Adrenal gland (tissue), 12 donors: Measurements from ENCODE around the gene MED17. TPM values are rescaled to one million over a fixed set of nuclear protein-coding genes. Genes with fewer than 3 reads are reported as not detected.
"Not testable (repeated sequence)": the region's sequence is repeated elsewhere in the genome, so short reads cannot be mapped to it uniquely, and the experiment has no call there.

Experiments
- DNase-seq, 7 donors: peaks; one replicate each; pipeline ENCODE4 v3.0.0-alpha.2; 2019 to 2020
- H3K27ac ChIP-seq, 5 donors: fragments of 200-600 bp; sonication (generic) in 4 of 5; 1 replicate in 3 of 5; 2 replicates in 2 of 5; pipeline versions ENCODE4 v1.5.1 to v1.8.0; 2016 to 2020; ENCODE audit warnings: mild to moderate bottlenecking in 1 of 5
- H3K27me3 ChIP-seq: fragments of 200-600 bp; 2 replicates; pipeline ENCODE4 v1.8.0; 2021
- H3K36me3 ChIP-seq, 2 donors: fragments of 200-600 bp; replicated peaks in 1 of 2; 1 replicate in 1 of 2; 2 replicates in 1 of 2; pipeline versions ENCODE4 v1.5.1 to v1.8.0; 2018 to 2022
- H3K4me1 ChIP-seq, 2 donors: fragments of 200-600 bp; replicated peaks in 1 of 2; 1 replicate in 1 of 2; 2 replicates in 1 of 2; pipeline versions ENCODE4 v1.5.1 to v1.8.0; 2018 to 2021
- H3K4me3 ChIP-seq, 4 donors: fragments of 200-600 bp; sonication (generic) in 3 of 4; one replicate each; pipeline ENCODE4 v1.5.1; 2016 to 2018
- H3K9me3 ChIP-seq, 3 donors: fragments of 200-600 bp; sonication (generic) in 1 of 3; replicated peaks in 1 of 3; 1 replicate in 2 of 3; 2 replicates in 1 of 3; pipeline versions ENCODE4 v1.5.1 to v1.8.0; 2016 to 2021
- POLR2A ChIP-seq, 2 donors: fragments of 450-650 bp; IDR thresholded peaks; one replicate each; pipeline ENCODE4 v1.6.1; 2017; ENCODE audit warnings: antibody characterized with exemption in 2 of 2, mild to moderate bottlenecking in 2 of 2, moderate library complexity in 1 of 2
- WGBS, 4 donors: extraction: QIAGEN DNeasy Blood & Tissue Kit in 2 of 4; methylation state at CpG; one replicate each; pipeline versions ENCODE4 v1.1.5 to v1.1.7; 2013 to 2017; 5-methylcytosine and 5-hydroxymethylcytosine counted together
- intact Hi-C, 2 donors: fragments of 100-400 bp; cut with DNase I; formaldehyde crosslinking; loops; one replicate each; pipeline versions ENCODE4 v1.14.1 to v1.15.0; 2022 to 2023
- polyA plus RNA-seq, 3 donors: library from polyadenylated mRNA; stranded (reverse); fragments of 200-250 nt in 2 of 3; fragments of 350-450 nt in 1 of 3; fragmentation: Illumina TruSeq in 1 of 3; extraction: RNeasy Lipid Tissue Mini Kit (QIAGEN cat#74804) in 1 of 3; gene quantifications; one replicate each; pipeline ENCODE4 v1.2.3, GENCODE V29; 2013 to 2014
- total RNA-seq, 9 donors: library from RNA; depleted of rRNA in 4 of 9; stranded (reverse); fragments of >200 nt in 4 of 9; fragments of 120-200 nt in 1 of 9; fragmentation: NEBNext Ultra II Directional in 1 of 9; extraction: Animal tissue kit (Norgen Biotek cat#: 25700) in 1 of 9; gene quantifications; one replicate each; pipeline versions ENCODE4 v1.1.0 to v1.2.4, GENCODE V29; 2013 to 2023
- TF ChIP-seq, protein P1 (sequence below), 6 experiments: fragments of 450-650 bp in 4 of 6; fragments of 200-600 bp in 2 of 6; sonication (generic) in 1 of 6; IDR thresholded peaks; 1 replicate in 5 of 6; 2 replicates in 1 of 6; pipeline versions ENCODE4 v1.5.1 to v1.8.0; 2016 to 2021; ENCODE audit warnings: antibody characterized with exemption in 6 of 6, mild to moderate bottlenecking in 2 of 6, moderate library complexity in 1 of 6
- donor health status: healthy with polysubstance abuse.
- donor health status: Bipolar disorder and iron deficiency.
- donor health status: DM: yes; HTN: yes; CAD: no.
- donor health status: DM: no; HTN: no; CAD: no.
- donor health status: DM: no; HTN: no; CAD: no.
- donor health status: DM: yes; HTN: yes; CAD: no.

Gene MED17
- total and polyA plus RNA-seq, 12 donors: 8.4 to 32.0 (median 21.1) TPM

DNA sequence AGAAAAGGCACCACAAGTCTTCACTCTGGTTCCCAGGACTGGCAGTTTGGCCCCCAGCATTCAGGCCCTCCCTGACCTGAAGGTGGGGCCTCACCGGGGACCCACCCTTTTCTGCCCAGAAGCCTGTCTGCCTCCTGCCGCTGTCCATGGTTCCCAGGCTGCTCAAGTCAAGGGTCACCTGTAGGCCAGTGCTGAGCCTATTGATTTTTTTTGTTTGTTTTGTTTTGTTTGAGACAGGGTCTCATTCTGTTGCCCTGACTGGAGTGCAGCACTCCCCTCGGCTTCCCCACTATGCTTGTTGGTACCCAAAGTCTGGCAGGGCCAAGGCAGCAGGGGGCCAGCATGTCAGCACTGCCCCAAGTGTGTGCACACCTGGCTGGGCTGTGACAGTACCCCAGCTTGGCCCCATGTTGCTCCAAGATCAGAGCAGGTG is 11.0 kb upstream of the MED17 start:
- no peak for TF ChIP-seq POLR2A (IDR thresholded peaks at IDR 0.05)
- TF ChIP-seq, protein P1, sequence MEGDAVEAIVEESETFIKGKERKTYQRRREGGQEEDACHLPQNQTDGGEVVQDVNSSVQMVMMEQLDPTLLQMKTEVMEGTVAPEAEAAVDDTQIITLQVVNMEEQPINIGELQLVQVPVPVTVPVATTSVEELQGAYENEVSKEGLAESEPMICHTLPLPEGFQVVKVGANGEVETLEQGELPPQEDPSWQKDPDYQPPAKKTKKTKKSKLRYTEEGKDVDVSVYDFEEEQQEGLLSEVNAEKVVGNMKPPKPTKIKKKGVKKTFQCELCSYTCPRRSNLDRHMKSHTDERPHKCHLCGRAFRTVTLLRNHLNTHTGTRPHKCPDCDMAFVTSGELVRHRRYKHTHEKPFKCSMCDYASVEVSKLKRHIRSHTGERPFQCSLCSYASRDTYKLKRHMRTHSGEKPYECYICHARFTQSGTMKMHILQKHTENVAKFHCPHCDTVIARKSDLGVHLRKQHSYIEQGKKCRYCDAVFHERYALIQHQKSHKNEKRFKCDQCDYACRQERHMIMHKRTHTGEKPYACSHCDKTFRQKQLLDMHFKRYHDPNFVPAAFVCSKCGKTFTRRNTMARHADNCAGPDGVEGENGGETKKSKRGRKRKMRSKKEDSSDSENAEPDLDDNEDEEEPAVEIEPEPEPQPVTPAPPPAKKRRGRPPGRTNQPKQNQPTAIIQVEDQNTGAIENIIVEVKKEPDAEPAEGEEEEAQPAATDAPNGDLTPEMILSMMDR (IDR thresholded peaks at IDR 0.05): no peak
- 86 to 100% (median 93%) methylated on average over 3 of the region's 3 CpGs for WGBS, 4 donors

GRCh38 chr11:93773601-93774200 is 10.4 kb upstream of the MED17 start:
- H3K36me3 ChIP-seq: no peaks in the 10 kb centered on the region
- no peak overlapping the region for H3K4me3 ChIP-seq
- no peak overlapping the region for H3K27ac ChIP-seq
- H3K27me3 ChIP-seq: no peaks in the 10 kb centered on the region
- H3K4me1 ChIP-seq: no peaks in the 10 kb centered on the region
- DNase-seq: no peak
- no peaks in the 10 kb centered on the region for H3K9me3 ChIP-seq
- 0 to 95% (median 55%) methylated on average over 1 to 10 of the region's 10 CpGs for WGBS, 4 donors
- no peak for TF ChIP-seq POLR2A (IDR thresholded peaks at IDR 0.05)
- TF ChIP-seq, protein P1 (IDR thresholded peaks at IDR 0.05): no peak
- intact Hi-C loops: no loop called here

More for the DNA sequence above, 11.0 kb upstream of the MED17 start:
- Histone ChIP-seq H3K27ac (no peak overlapping the region), H3K9me3 (no peaks in the 10 kb centered on the region), H3K4me3 (no peak overlapping the region), H3K36me3 (no peaks in the 10 kb centered on the region), H3K4me1 (no peaks in the 10 kb centered on the region), H3K27me3 (no peaks in the 10 kb centered on the region)
- no peak for DNase-seq
- intact Hi-C loops: no loop called here

GRCh38 chr11:93774560-93774959 is 9.5 kb upstream of the MED17 start:
- H3K36me3 ChIP-seq, H3K4me1 ChIP-seq, H3K27me3 ChIP-seq, H3K27ac ChIP-seq, H3K9me3 ChIP-seq, DNase-seq, H3K4me3 ChIP-seq, intact Hi-C loops: not testable (repeated sequence)
- 84 to 90% (median 87%) methylated on average over 3 of the region's 3 CpGs for WGBS, 4 donors

GRCh38 chr11:93775289-93775688 is 8.8 kb upstream of the MED17 start:
- no peaks in the 10 kb centered on the region for H3K4me1 ChIP-seq
- no peak overlapping the region for H3K4me3 ChIP-seq
- DNase-seq: no peak
- intact Hi-C loops: no loop called here
- no peak for TF ChIP-seq POLR2A (IDR thresholded peaks at IDR 0.05)
- TF ChIP-seq, protein P1 (IDR thresholded peaks at IDR 0.05): no peak
- no peaks in the 10 kb centered on the region for H3K27me3 ChIP-seq
- 53 to 63% (median 56%) methylated on average over 2 of the region's 2 CpGs for WGBS, 4 donors
- no peaks in the 10 kb centered on the region for H3K36me3 ChIP-seq
- no peaks in the 10 kb centered on the region for H3K9me3 ChIP-seq
- no peak overlapping the region for H3K27ac ChIP-seq

GRCh38 chr11:93783362-93783761 is 720 bp upstream of the MED17 start:
- peak overlapping the region in 2 of 4 donors; percentile 88 to 91 for H3K4me3 ChIP-seq
- peaks cover 20 to 35% of the 10 kb centered on the region in 2 donors for H3K4me1 ChIP-seq
- WGBS, 4 donors: 55 to 70% (median 60%) methylated on average over 7 of the region's 7 CpGs
- peak overlapping the region in 1 of 5 donors; percentile 94 for H3K27ac ChIP-seq
- H3K27me3 ChIP-seq: no peaks in the 10 kb centered on the region
- peaks cover 0 to 5% of the 10 kb centered on the region in 2 donors for H3K36me3 ChIP-seq
- DNase-seq: no peak
- no peaks in the 10 kb centered on the region for H3K9me3 ChIP-seq
- intact Hi-C loops: loop anchor here in 1 of 2 donors (5.0 kb wide), 1 partner anchor 41 kb away; the partner anchor contains the start of genes C11orf54 and TAF1D
- TF ChIP-seq POLR2A (IDR thresholded peaks at IDR 0.05): no peak
- TF ChIP-seq, protein P1 (IDR thresholded peaks at IDR 0.05): no peak
